ENCODE data around the gene CNPY2. TPM values are rescaled to one million over a fixed set of nuclear protein-coding genes. Genes with fewer than 3 reads are reported as not detected.

The CNPY2 gene
- 47.6 TPM for total RNA-seq
- 100 to 1,000 TPM; 139 to 166 (median 156) TPM for polyA plus RNA-seq

GRCh38 chr12:56315622-56316473 is at the start of gene CNPY2:
CNPY2 (minus strand) TSS chr12:56315988; CDS start chr12:56315217, 771 bp downstream.
- peaks cover 17% of the 10 kb centered on the region for H3K36me3 Mint-ChIP-seq
- no peaks in the 10 kb centered on the region for H3K27me3 Mint-ChIP-seq

DNA sequence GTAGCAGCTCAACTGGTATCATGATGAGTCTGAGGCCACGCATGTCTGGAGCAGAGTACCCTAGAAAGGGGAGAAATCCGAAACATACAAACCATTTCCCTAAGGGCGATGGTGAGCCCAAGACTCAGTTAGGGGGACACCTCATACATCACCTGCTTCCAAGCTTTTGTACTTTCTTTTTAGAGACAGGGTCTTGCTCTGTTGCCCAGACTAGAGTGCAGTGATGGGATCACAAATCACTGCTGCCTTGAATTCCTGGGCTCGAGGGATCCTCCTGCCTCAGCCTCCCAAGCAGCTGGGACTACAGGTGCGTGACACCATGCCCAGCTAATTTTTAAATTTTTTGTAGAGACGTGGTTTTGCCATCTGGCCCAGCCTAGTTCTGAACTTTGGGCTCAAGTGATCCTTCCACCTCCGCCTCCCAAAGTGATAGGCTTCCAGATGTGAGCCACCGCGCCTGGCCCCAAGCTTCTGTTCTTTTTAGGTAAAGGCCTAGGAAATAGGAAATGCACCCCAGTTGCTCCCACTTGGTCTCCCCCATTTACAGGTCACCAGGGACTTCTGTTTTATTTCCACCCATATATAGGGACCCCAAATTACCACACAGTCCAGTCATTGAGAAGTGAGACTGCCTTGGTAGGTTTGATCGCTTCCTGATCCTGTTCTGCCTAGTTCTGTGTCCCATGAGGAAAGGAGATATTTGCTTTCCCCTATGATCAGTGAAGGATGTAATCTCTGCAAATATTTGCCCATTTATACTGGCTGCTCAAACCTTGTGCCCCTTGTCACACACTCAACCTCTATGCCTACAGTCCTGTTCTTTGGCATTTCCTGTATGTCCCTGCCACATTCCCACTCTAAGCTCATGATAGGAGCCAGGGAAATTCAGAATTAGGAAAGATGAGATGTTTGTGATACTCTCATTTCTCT is 46.6 kb upstream of the CNPY2 start, which contains the start of gene APOF:
Gene APOF, minus strand, starts transcription at position 728 of the 930 bp plus-strand sequence. Its CDS starts 112 bp downstream, at position 616.
- Mint-ChIP-seq H3K36me3 (no peaks in the 10 kb centered on the region), H3K4me1 (peaks cover 0 to 36% (median 23%) of the 10 kb centered on the region in 4 donors), H3K27ac (peak within 1 kb of the TSS in 1 of 3 donors; percentile 31), H3K4me3 (peak within 1 kb of the TSS; percentile 91 to 97 (median 94)), H3K9me3 (no peaks in the 10 kb centered on the region), H3K27me3 (no peaks in the 10 kb centered on the region)
- Histone ChIP-seq H3K27me3 (ENCODE audit: control insufficient read depth, insufficient read depth, low read length) (no peaks in the 10 kb centered on the region), H3K4me3 (ENCODE audit: low read depth, low read length) (no peak within 1 kb of the TSS), H3K36me3 (ENCODE audit: control insufficient read depth, insufficient read depth, low read length) (no peaks in the 10 kb centered on the region), H3K9me3 (ENCODE audit: control insufficient read depth in 2 of 2, low read length in 2 of 2) (no peaks in the 10 kb centered on the region), H3K4me1 (ENCODE audit: control insufficient read depth, insufficient read depth, low read length, poor library complexity, severe bottlenecking) (peaks cover 26% of the 10 kb centered on the region), H3K27ac (ENCODE audit: insufficient read depth, low read length, poor library complexity, severe bottlenecking) (no peak within 1 kb of the TSS)
- no peak for DNase-seq
- ATAC-seq (ENCODE audit: low read depth in 2 of 2) = no peak

More at GRCh38 chr12:56315622-56316473, at the start of gene CNPY2:
- H3K4me3 Mint-ChIP-seq = peak within 1 kb of the TSS; percentile 98 to 100 (median 98)
- Histone ChIP-seq H3K36me3 (ENCODE audit: control insufficient read depth, insufficient read depth, low read length) (peaks cover 14% of the 10 kb centered on the region), H3K9me3 (ENCODE audit: control insufficient read depth in 2 of 2, low read length in 2 of 2) (no peaks in the 10 kb centered on the region), H3K27me3 (ENCODE audit: control insufficient read depth, insufficient read depth, low read length) (no peaks in the 10 kb centered on the region), H3K4me1 (ENCODE audit: control insufficient read depth, insufficient read depth, low read length, poor library complexity, severe bottlenecking) (peaks cover 14% of the 10 kb centered on the region), H3K27ac (ENCODE audit: insufficient read depth, low read length, poor library complexity, severe bottlenecking) (peak within 1 kb of the TSS; percentile 93), H3K4me3 (ENCODE audit: low read depth, low read length) (peak within 1 kb of the TSS; percentile 82)
- peak within 1 kb of the TSS; percentile 98 to 99 (median 99) for H3K27ac Mint-ChIP-seq
- DNase-seq (peak; percentile 95 to 98 (median 95)), ATAC-seq (ENCODE audit: low read depth in 2 of 2) (peak; percentile 92 to 94)
- H3K4me1 Mint-ChIP-seq = peaks cover 4 to 24% (median 8%) of the 10 kb centered on the region in 4 donors
- no peaks in the 10 kb centered on the region for H3K9me3 Mint-ChIP-seq

GRCh38 chr12:56361487-56362129 is 45.8 kb upstream of the CNPY2 start:
- Histone ChIP-seq H3K9me3 (ENCODE audit: control insufficient read depth in 2 of 2, low read length in 2 of 2) (no peaks in the 10 kb centered on the region), H3K27me3 (ENCODE audit: control insufficient read depth, insufficient read depth, low read length) (no peaks in the 10 kb centered on the region), H3K4me1 (ENCODE audit: control insufficient read depth, insufficient read depth, low read length, poor library complexity, severe bottlenecking) (peaks cover 26% of the 10 kb centered on the region), H3K4me3 (ENCODE audit: low read depth, low read length) (peak overlapping the region; percentile 88), H3K27ac (ENCODE audit: insufficient read depth, low read length, poor library complexity, severe bottlenecking) (no peak overlapping the region), H3K36me3 (ENCODE audit: control insufficient read depth, insufficient read depth, low read length) (peaks cover under 1% of the 10 kb centered on the region)
- peaks cover 0 to 36% (median 23%) of the 10 kb centered on the region in 4 donors for H3K4me1 Mint-ChIP-seq
- H3K9me3 Mint-ChIP-seq = no peaks in the 10 kb centered on the region
- DNase-seq = no peak
- ATAC-seq (ENCODE audit: low read depth in 2 of 2) = no peak
- peak overlapping the region; percentile 93 to 98 (median 96) for H3K27ac Mint-ChIP-seq
- peak overlapping the region; percentile 91 to 97 (median 94) for H3K4me3 Mint-ChIP-seq
- no peaks in the 10 kb centered on the region for H3K27me3 Mint-ChIP-seq
- no peaks in the 10 kb centered on the region for H3K36me3 Mint-ChIP-seq

DNA sequence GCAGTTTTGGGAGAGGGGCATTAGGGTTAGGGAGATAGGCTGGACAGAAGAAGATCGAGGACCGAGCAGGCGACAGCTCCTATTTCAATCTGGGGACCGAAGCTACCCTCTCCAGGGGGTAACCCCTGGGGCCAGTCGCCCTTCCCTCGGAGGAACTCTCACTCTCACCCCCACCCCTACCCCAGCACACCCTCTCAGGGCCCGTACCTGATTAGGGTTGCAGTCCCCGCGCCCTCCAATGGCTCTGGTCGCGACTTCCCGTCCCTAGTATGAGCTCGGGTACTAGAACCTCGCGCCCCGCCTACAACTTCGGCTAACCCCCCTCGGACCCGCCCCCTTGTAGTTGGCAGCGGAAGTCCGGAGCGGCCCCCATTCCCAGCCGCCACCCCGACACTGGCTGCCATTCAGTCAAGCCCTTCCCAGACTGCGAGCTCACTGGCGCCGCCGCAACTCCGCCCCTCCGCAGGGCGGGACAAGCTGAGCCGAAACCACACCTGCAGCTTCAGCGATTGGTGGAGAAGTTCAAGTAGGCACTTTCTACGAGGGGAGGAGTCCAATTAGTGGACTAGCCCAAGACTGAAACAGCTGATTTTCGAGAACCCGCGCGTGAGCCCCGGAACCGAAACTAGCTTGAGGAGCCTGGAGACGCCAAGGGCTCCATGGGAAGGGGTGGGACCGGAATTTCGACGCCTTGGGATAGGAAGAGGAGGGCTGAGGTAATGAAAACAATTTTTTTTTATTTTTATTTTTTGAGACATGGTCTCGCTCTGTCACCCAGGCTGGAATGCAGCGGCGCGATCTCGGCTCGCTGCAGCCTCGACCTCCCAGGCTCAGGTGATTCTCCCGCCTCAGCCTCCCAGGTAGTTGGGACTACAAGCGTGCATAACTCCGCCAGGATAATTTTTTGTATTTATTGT is 44.3 kb upstream of the CNPY2 start, which contains the start of gene STAT2:
Gene STAT2, minus strand, starts transcription at position 257 of the 917 bp plus-strand sequence. CDS start 3,536 bp downstream, outside the sequence.
- H3K36me3 Mint-ChIP-seq = peaks cover 6% of the 10 kb centered on the region
- H3K4me1 Mint-ChIP-seq = peaks cover 0 to 39% (median 25%) of the 10 kb centered on the region in 4 donors
- DNase-seq (peak; percentile 99 to 100 (median 100)), ATAC-seq (ENCODE audit: low read depth in 2 of 2) (peak; percentile 95 to 96)
- Histone ChIP-seq H3K27me3 (ENCODE audit: control insufficient read depth, insufficient read depth, low read length) (no peaks in the 10 kb centered on the region), H3K4me1 (ENCODE audit: control insufficient read depth, insufficient read depth, low read length, poor library complexity, severe bottlenecking) (peaks cover 26% of the 10 kb centered on the region), H3K36me3 (ENCODE audit: control insufficient read depth, insufficient read depth, low read length) (peaks cover 15% of the 10 kb centered on the region), H3K9me3 (ENCODE audit: control insufficient read depth in 2 of 2, low read length in 2 of 2) (no peaks in the 10 kb centered on the region), H3K27ac (ENCODE audit: insufficient read depth, low read length, poor library complexity, severe bottlenecking) (peak within 1 kb of the TSS; percentile 70), H3K4me3 (ENCODE audit: low read depth, low read length) (peak within 1 kb of the TSS; percentile 98)
- peak within 1 kb of the TSS; percentile 93 to 98 (median 96) for H3K27ac Mint-ChIP-seq
- H3K9me3 Mint-ChIP-seq = no peaks in the 10 kb centered on the region
- H3K4me3 Mint-ChIP-seq = peak within 1 kb of the TSS; percentile 91 to 97 (median 94)
- H3K27me3 Mint-ChIP-seq = no peaks in the 10 kb centered on the region

- Histone ChIP-seq H3K27ac (ENCODE audit: insufficient read depth, low read length, poor library complexity, severe bottlenecking) (peak overlapping the region; percentile 70), H3K4me3 (ENCODE audit: low read depth, low read length) (peak overlapping the region; percentile 98), H3K27me3 (ENCODE audit: control insufficient read depth, insufficient read depth, low read length) (no peaks in the 10 kb centered on the region), H3K36me3 (ENCODE audit: control insufficient read depth, insufficient read depth, low read length) (peaks cover 26% of the 10 kb centered on the region), H3K9me3 (ENCODE audit: control insufficient read depth in 2 of 2, low read length in 2 of 2) (no peaks in the 10 kb centered on the region), H3K4me1 (ENCODE audit: control insufficient read depth, insufficient read depth, low read length, poor library complexity, severe bottlenecking) (peaks cover 26% of the 10 kb centered on the region)
- Mint-ChIP-seq H3K9me3 (no peaks in the 10 kb centered on the region), H3K4me3 (peak overlapping the region; percentile 91 to 97 (median 94)), H3K27me3 (no peaks in the 10 kb centered on the region), H3K27ac (peak overlapping the region; percentile 93 to 98 (median 96)), H3K4me1 (peaks cover 0 to 39% (median 25%) of the 10 kb centered on the region in 4 donors), H3K36me3 (peaks cover 8% of the 10 kb centered on the region)
- ATAC-seq (ENCODE audit: low read depth in 2 of 2) (no peak), DNase-seq (peak in 1 of 3 donors; percentile 40)
These were observed 43.2 kb upstream of the CNPY2 start for GRCh38 chr12:56358836-56359532.

DNA sequence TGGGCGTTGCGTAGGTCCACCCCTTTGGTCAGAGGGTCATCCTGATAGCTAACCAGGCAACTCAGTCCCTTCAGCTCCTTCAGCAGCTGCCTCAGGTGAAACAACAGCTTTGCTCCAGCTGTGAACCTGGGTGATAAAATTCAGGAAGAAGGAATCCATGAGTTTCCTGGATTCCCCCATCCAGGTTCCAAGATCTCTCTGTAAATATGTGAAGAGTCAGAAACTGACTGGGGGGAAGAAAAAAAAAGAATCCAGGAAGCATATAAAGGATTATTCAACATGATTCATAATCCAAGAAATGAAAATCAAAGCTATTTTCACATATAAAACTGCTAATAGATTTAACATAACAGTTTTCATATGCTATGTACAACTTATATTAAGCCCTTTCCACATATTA is 35.5 kb upstream of the CNPY2 start:
- no peak for ATAC-seq (ENCODE audit: low read depth in 2 of 2)
- no peak for DNase-seq
- Mint-ChIP-seq H3K4me1 (peaks cover 0 to 5% (median 1%) of the 10 kb centered on the region in 4 donors), H3K27me3 (no peaks in the 10 kb centered on the region), H3K36me3 (peaks cover 36% of the 10 kb centered on the region), H3K9me3 (no peaks in the 10 kb centered on the region), H3K4me3 (no peak overlapping the region), H3K27ac (no peak overlapping the region)
- Histone ChIP-seq H3K4me3 (ENCODE audit: low read depth, low read length) (no peak overlapping the region), H3K27ac (ENCODE audit: insufficient read depth, low read length, poor library complexity, severe bottlenecking) (no peak overlapping the region), H3K4me1 (ENCODE audit: control insufficient read depth, insufficient read depth, low read length, poor library complexity, severe bottlenecking) (no peaks in the 10 kb centered on the region), H3K36me3 (ENCODE audit: control insufficient read depth, insufficient read depth, low read length) (peaks cover 86% of the 10 kb centered on the region), H3K27me3 (ENCODE audit: control insufficient read depth, insufficient read depth, low read length) (no peaks in the 10 kb centered on the region), H3K9me3 (ENCODE audit: control insufficient read depth in 2 of 2, low read length in 2 of 2) (no peaks in the 10 kb centered on the region)
